Large intestine (tissue), 3 donors: ENCODE data around the gene B4GALT1. TPM values are rescaled to one million over a fixed set of nuclear protein-coding genes. Genes with fewer than 3 reads are reported as not detected.
"Not testable (repeated sequence)": the region's sequence is repeated elsewhere in the genome, so short reads cannot be mapped to it uniquely, and the experiment has no call there.

Experiments
- DNase-seq, 2 donors: peaks; one replicate each; pipeline versions ENCODE4 v3.0.0 to v3.0.0-alpha.2; 2013
- H3K27ac ChIP-seq: one replicate; pipeline ENCODE4 v1.5.1; 2013; ENCODE audit warnings: low read length
- H3K27me3 ChIP-seq: 2 replicates; pipeline ENCODE4 v1.6.1; 2013; ENCODE audit warnings: low read length; ENCODE audit not compliant: control insufficient read depth, insufficient read depth
- H3K36me3 ChIP-seq: 2 replicates; pipeline ENCODE4 v1.6.1; 2013; ENCODE audit warnings: low read length; ENCODE audit not compliant: control insufficient read depth, insufficient read depth
- H3K4me1 ChIP-seq: one replicate; pipeline ENCODE4 v1.6.1; 2013; ENCODE audit warnings: low read length; ENCODE audit not compliant: control insufficient read depth, insufficient read depth
- H3K4me3 ChIP-seq: one replicate; pipeline ENCODE4 v1.5.1; 2013; ENCODE audit warnings: low read length
- H3K9me3 ChIP-seq: one replicate; pipeline ENCODE4 v1.6.1; 2013; ENCODE audit warnings: mild to moderate bottlenecking, low read depth, low read length, moderate library complexity; ENCODE audit not compliant: control insufficient read depth
- WGBS: methylation state at CpG from one replicate; pipeline ENCODE4 v1.1.5; 2013; ENCODE audit warnings: low lambda C conversion rate; ENCODE audit not compliant: insufficient coverage; 5-methylcytosine and 5-hydroxymethylcytosine counted together
- polyA plus RNA-seq: library from polyadenylated mRNA; unstranded; fragments of 120-200 nt; gene quantifications from one replicate; pipeline ENCODE4 v1.2.1, GENCODE V29; 2013

The B4GALT1 gene
- polyA plus RNA-seq, 1 donor = 120 TPM

DNA sequence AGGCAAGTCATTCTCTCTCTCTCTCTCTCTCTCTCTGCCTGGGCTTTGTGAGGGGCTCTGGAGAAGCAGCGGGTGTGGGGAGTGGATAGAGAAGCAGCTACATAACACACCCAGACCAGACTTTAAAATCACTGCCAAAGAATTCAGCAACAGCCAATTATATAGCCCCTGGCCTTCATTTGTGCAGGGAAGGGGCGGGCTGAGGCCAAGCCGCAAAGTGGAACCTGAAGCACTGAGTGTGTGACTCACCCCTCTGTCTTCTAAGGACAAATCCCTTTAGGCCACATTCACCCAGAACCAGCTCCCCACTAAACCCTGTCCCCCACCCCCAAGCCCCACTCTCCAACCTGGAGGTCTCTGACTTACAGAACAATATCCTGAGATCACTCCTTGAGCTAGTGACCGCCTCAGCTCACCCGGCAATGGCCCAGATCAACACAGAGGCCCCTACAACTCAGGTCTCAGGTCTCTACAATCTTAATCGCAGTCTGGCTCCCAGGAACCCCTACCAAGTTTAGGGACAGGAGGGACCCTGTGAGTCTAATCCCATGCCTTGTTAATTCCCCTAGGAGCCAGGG lies 6.0 kb downstream of the B4GALT1 start:
- no peak overlapping the region for H3K4me3 ChIP-seq
- WGBS = no CpG with 5 or more reads among the region's 6 CpGs
- H3K27ac ChIP-seq = peak overlapping the region; percentile 96
- no peaks in the 10 kb centered on the region for H3K27me3 ChIP-seq
- peak in 1 of 2 donors; percentile 71 for DNase-seq
- peaks cover 59% of the 10 kb centered on the region for H3K4me1 ChIP-seq
- H3K36me3 ChIP-seq = no peaks in the 10 kb centered on the region
- H3K9me3 ChIP-seq = no peaks in the 10 kb centered on the region

DNA sequence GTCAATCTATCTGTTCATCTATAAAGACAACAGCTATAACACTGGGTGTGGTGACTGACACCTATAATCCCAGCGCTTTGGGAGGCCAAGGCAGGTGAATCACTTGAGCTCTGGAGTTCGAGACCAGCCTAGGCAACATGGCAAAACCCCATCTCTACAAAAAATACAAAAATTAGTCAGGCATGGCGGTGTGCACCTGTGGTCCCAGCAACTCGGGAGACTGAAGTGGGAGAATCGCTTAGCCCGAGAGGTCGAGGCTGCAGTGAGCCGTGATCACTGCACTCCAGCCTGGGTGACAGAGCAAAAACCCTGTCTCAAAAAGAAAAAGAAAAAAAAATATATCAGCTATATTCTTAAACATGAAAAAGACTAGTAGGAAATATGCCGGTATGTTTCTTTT lies 6.7 kb downstream of the B4GALT1 start:
- H3K36me3 ChIP-seq, H3K27me3 ChIP-seq, H3K4me3 ChIP-seq, H3K9me3 ChIP-seq, DNase-seq: not testable (repeated sequence)
- 100% methylated on average over 1 of the region's 9 CpGs for WGBS
- peaks cover 63% of the 10 kb centered on the region for H3K4me1 ChIP-seq
- peak overlapping the region; percentile 96 for H3K27ac ChIP-seq

- WGBS = no CpG with 5 or more reads among the region's 1 CpG
- Histone ChIP-seq H3K9me3 (no peaks in the 10 kb centered on the region), H3K27ac (peak overlapping the region; percentile 84), H3K36me3 (no peaks in the 10 kb centered on the region), H3K27me3 (no peaks in the 10 kb centered on the region), H3K4me1 (peaks cover 69% of the 10 kb centered on the region), H3K4me3 (no peak overlapping the region)
- no peak for DNase-seq
Measured at GRCh38 chr9:33159777-33160127, 7.4 kb downstream of the B4GALT1 start.

GRCh38 chr9:33158843-33159776 lies 8.0 kb downstream of the B4GALT1 start:
- 70% methylated on average over 2 of the region's 9 CpGs for WGBS
- DNase-seq = peak; percentile 78 to 91
- Histone ChIP-seq H3K9me3 (no peaks in the 10 kb centered on the region), H3K4me1 (peaks cover 68% of the 10 kb centered on the region), H3K27ac (peak overlapping the region; percentile 84), H3K36me3 (no peaks in the 10 kb centered on the region), H3K4me3 (no peak overlapping the region), H3K27me3 (no peaks in the 10 kb centered on the region)

GRCh38 chr9:33157960-33158842 lies 8.9 kb downstream of the B4GALT1 start:
- Histone ChIP-seq H3K4me1 (peaks cover 59% of the 10 kb centered on the region), H3K27ac (peak overlapping the region; percentile 84), H3K36me3 (no peaks in the 10 kb centered on the region), H3K4me3 (no peak overlapping the region), H3K27me3 (no peaks in the 10 kb centered on the region), H3K9me3 (no peaks in the 10 kb centered on the region)
- WGBS = 100% methylated on average over 1 of the region's 6 CpGs
- DNase-seq = no peak

- Histone ChIP-seq H3K27ac (no peak overlapping the region), H3K27me3 (no peaks in the 10 kb centered on the region), H3K36me3 (no peaks in the 10 kb centered on the region), H3K4me3 (no peak overlapping the region), H3K9me3 (no peaks in the 10 kb centered on the region), H3K4me1 (peaks cover 43% of the 10 kb centered on the region)
- DNase-seq = no peak
- no CpG with 5 or more reads among the region's 4 CpGs for WGBS
Measured at GRCh38 chr9:33155393-33155792, 11.7 kb downstream of the B4GALT1 start.

GRCh38 chr9:33154371-33154770 lies 12.8 kb downstream of the B4GALT1 start:
- H3K9me3 ChIP-seq = no peaks in the 10 kb centered on the region
- DNase-seq = no peak
- H3K4me3 ChIP-seq = no peak overlapping the region
- H3K27me3 ChIP-seq = no peaks in the 10 kb centered on the region
- peaks cover 33% of the 10 kb centered on the region for H3K4me1 ChIP-seq
- WGBS = no CpG with 5 or more reads among the region's 3 CpGs
- H3K36me3 ChIP-seq = no peaks in the 10 kb centered on the region
- H3K27ac ChIP-seq = no peak overlapping the region

GRCh38 chr9:33153666-33154065 lies 13.5 kb downstream of the B4GALT1 start:
- Histone ChIP-seq H3K27ac (no peak overlapping the region), H3K4me1 (peaks cover 26% of the 10 kb centered on the region), H3K9me3 (no peaks in the 10 kb centered on the region), H3K36me3 (no peaks in the 10 kb centered on the region), H3K4me3 (no peak overlapping the region), H3K27me3 (no peaks in the 10 kb centered on the region)
- DNase-seq = no peak
- whole genome bisulfite sequencing = 93% methylated on average over 5 of the region's 5 CpGs

GRCh38 chr9:33153001-33153400 lies 14.1 kb downstream of the B4GALT1 start:
- 56% methylated on average over 2 of the region's 2 CpGs for WGBS

DNA sequence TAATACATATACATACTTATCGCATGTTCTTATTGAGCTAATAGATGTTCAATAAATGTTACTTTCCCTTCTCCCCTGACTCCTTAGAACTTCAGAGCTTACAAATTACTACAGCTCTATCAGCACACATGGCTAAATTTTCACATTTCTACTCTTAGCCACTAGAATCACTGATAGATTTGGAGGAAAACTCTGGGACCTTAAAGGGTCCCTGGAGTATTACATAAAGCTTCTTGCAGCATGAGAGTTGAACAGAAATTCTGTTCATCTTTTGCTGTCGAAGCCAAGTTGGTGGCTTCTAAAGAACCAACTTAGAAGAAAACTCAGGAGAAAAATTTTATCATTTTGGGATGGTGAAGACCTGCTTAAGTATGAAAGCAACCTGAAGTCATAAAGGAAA lies 15.5 kb downstream of the B4GALT1 start:
- Histone ChIP-seq H3K4me3 (no peak overlapping the region), H3K27me3 (no peaks in the 10 kb centered on the region), H3K36me3 (no peaks in the 10 kb centered on the region), H3K27ac (peak overlapping the region; percentile 66), H3K9me3 (no peaks in the 10 kb centered on the region), H3K4me1 (peaks cover 39% of the 10 kb centered on the region)
- 86% methylated on average over 1 of the region's 2 CpGs for WGBS
- DNase-seq = no peak

More at GRCh38 chr9:33153001-33153400, 14.1 kb downstream of the B4GALT1 start:
- no peak for DNase-seq
- H3K4me1 ChIP-seq = peaks cover 29% of the 10 kb centered on the region
- H3K36me3 ChIP-seq = no peaks in the 10 kb centered on the region
- no peak overlapping the region for H3K4me3 ChIP-seq
- no peaks in the 10 kb centered on the region for H3K27me3 ChIP-seq
- H3K9me3 ChIP-seq = no peaks in the 10 kb centered on the region
- H3K27ac ChIP-seq = no peak overlapping the region
